BE2C (cell line): ENCODE data around the gene ING2.
"Not testable (repeated sequence)": the region's sequence is repeated elsewhere in the genome, so short reads cannot be mapped to it uniquely, and the experiment has no call there.

ENCODE experiments used
- DNase-seq: peaks from one replicate; pipeline ENCODE4 v3.0.0-alpha.2; 2020
- H3K27me3 ChIP-seq: fragments of 250-450 bp; sonication (Bioruptor Pico); 2 replicates; pipeline ENCODE4 v1.5.1; 2020; ENCODE audit warnings: mild to moderate bottlenecking
- H3K36me3 ChIP-seq: fragments of 250-450 bp; sonication (Bioruptor Pico); 2 replicates; pipeline ENCODE4 v1.5.1; 2020; ENCODE audit warnings: mild to moderate bottlenecking
- H3K4me1 ChIP-seq: fragments of 250-450 bp; sonication (Bioruptor Pico); 2 replicates; pipeline ENCODE4 v1.5.1; 2020
- H3K4me3 ChIP-seq: 2 replicates; pipeline ENCODE4 v1.5.1; 2011; ENCODE audit warnings: low read depth, low read length
- H3K9me3 ChIP-seq: fragments of 250-450 bp; sonication (Bioruptor Pico); 2 replicates; pipeline ENCODE4 v1.5.1; 2020
- CTCF ChIP-seq: IDR thresholded peaks from 2 replicates; pipeline ENCODE4 v1.5.1; 2012; ENCODE audit warnings: mild to moderate bottlenecking, low read depth, low read length

Gene ING2

GRCh38 chr4:183478123-183478522, 26.7 kb upstream of the ING2 start:
- DNase-seq, result no peak
- TF ChIP-seq CTCF, result no peak
- Histone ChIP-seq H3K27me3 (no peaks in the 10 kb centered on the region), H3K4me1 (no peaks in the 10 kb centered on the region), H3K36me3 (no peaks in the 10 kb centered on the region), H3K9me3 (no peaks in the 10 kb centered on the region), H3K4me3 (no peak overlapping the region)

- Histone ChIP-seq H3K4me3 (no peak overlapping the region), H3K9me3 (no peaks in the 10 kb centered on the region), H3K4me1 (no peaks in the 10 kb centered on the region), H3K27me3 (no peaks in the 10 kb centered on the region), H3K36me3 (no peaks in the 10 kb centered on the region)
- DNase-seq, result no peak
- no peak for TF ChIP-seq CTCF
These were observed 25.9 kb upstream of the ING2 start for GRCh38 chr4:183478926-183479325.

- H3K27me3 ChIP-seq, H3K4me1 ChIP-seq, H3K4me3 ChIP-seq, H3K36me3 ChIP-seq, DNase-seq, H3K9me3 ChIP-seq: not testable (repeated sequence)
These were observed 22.3 kb upstream of the ING2 start for GRCh38 chr4:183482515-183483095.

- Histone ChIP-seq H3K4me1 (no peaks in the 10 kb centered on the region), H3K36me3 (no peaks in the 10 kb centered on the region), H3K4me3 (no peak overlapping the region), H3K27me3 (no peaks in the 10 kb centered on the region), H3K9me3 (no peaks in the 10 kb centered on the region)
- DNase-seq, result no peak
- TF ChIP-seq CTCF, result no peak
These were observed 20.9 kb upstream of the ING2 start for GRCh38 chr4:183483997-183484396.

- no peaks in the 10 kb centered on the region for H3K36me3 ChIP-seq
- DNase-seq, result no peak
- H3K4me3 ChIP-seq, result no peak overlapping the region
- H3K27me3 ChIP-seq, result no peaks in the 10 kb centered on the region
- H3K4me1 ChIP-seq, result no peaks in the 10 kb centered on the region
- H3K9me3 ChIP-seq, result no peaks in the 10 kb centered on the region
- TF ChIP-seq CTCF, result no peak
These were observed 19.3 kb upstream of the ING2 start for GRCh38 chr4:183485411-183486160.

GRCh38 chr4:183492791-183493222, 12.1 kb upstream of the ING2 start:
- no peak for TF ChIP-seq CTCF
- Histone ChIP-seq H3K27me3 (no peaks in the 10 kb centered on the region), H3K36me3 (no peaks in the 10 kb centered on the region), H3K4me3 (no peak overlapping the region), H3K4me1 (no peaks in the 10 kb centered on the region), H3K9me3 (no peaks in the 10 kb centered on the region)
- no peak for DNase-seq
